Naive thymus-derived CD4-positive, alpha-beta T cell (primary cell): ENCODE results near the gene ERGIC1. TPM values are rescaled to one million over a fixed set of nuclear protein-coding genes. Genes with fewer than 3 reads are reported as not detected.
"Not testable (repeated sequence)": the region's sequence is repeated elsewhere in the genome, so short reads cannot be mapped to it uniquely, and the experiment has no call there.

ENCODE experiments used
- ATAC-seq: fragments of 150-1000 bp; cut with Tn5 transposase; 2 replicates; pipeline ENCODE4 v1.10.0; 2021; ENCODE audit warnings: mild to moderate bottlenecking, moderate library complexity
- CTCF ChIA-PET: fragments of 350-600 bp; sonication (Branson Sonifier 250); formaldehyde crosslinking; loops from one replicate; lab custom pipeline; 2021; ENCODE audit warnings: antibody characterized with exemption; lab: Charles Lee
- POLR2A ChIA-PET: fragments of 350-600 bp; sonication (Branson Sonifier 250); formaldehyde crosslinking; loops from one replicate; lab custom pipeline; 2021; ENCODE audit warnings: antibody characterized with exemption, inconsistent platforms; lab: Charles Lee
- DNase-seq, 9 donors: peaks; one replicate each; pipeline versions ENCODE4 v3.0.0 to v3.0.0-alpha.2; 2020 to 2022; ENCODE audit warnings: mixed read lengths in 1 of 9
- H3K27ac ChIP-seq: one replicate; pipeline ENCODE4 v1.7.0; 2013; ENCODE audit warnings: mild to moderate bottlenecking, low read depth, low read length, moderate library complexity
- H3K27me3 ChIP-seq, 2 donors: one replicate each; pipeline ENCODE4 v1.7.0; 2013; ENCODE audit warnings: low read length in 2 of 2, mild to moderate bottlenecking in 2 of 2, moderate library complexity in 2 of 2; ENCODE audit not compliant: control insufficient read depth in 2 of 2, insufficient read depth in 2 of 2
- H3K36me3 ChIP-seq, 3 experiments: 1 replicate in 2 of 3; 2 replicates in 1 of 3; pipeline ENCODE4 v1.7.0; 2013; ENCODE audit warnings: low read length in 3 of 3, mild to moderate bottlenecking in 3 of 3, moderate library complexity in 1 of 3; ENCODE audit not compliant: insufficient read depth in 3 of 3, control insufficient read depth in 2 of 3
- H3K4me1 ChIP-seq, 2 donors: one replicate each; pipeline ENCODE4 v1.7.0; 2013; ENCODE audit warnings: low read length in 2 of 2, mild to moderate bottlenecking in 2 of 2, moderate library complexity in 1 of 2; ENCODE audit not compliant: control insufficient read depth in 2 of 2, insufficient read depth in 2 of 2
- H3K4me3 ChIP-seq: 2 replicates; pipeline ENCODE4 v1.7.0; 2013; ENCODE audit warnings: mild to moderate bottlenecking, low read length
- H3K9me3 ChIP-seq, 3 experiments: 1 replicate in 2 of 3; 2 replicates in 1 of 3; pipeline ENCODE4 v1.7.0; 2013; ENCODE audit warnings: low read length in 3 of 3; ENCODE audit not compliant: control insufficient read depth in 2 of 3
- H3K27ac Mint-ChIP-seq, 9 donors: one replicate each; pipeline ENCODE4 v1.8.0; 2020 to 2022; ENCODE audit warnings: mixed read lengths in 9 of 9, mild to moderate bottlenecking in 8 of 9, moderate library complexity in 5 of 9, inconsistent platforms in 2 of 9
- H3K27me3 Mint-ChIP-seq, 5 donors: one replicate each; pipeline ENCODE4 v1.8.0; 2021 to 2022; ENCODE audit warnings: mixed read lengths in 5 of 5, mild to moderate bottlenecking in 1 of 5
- H3K36me3 Mint-ChIP-seq, 5 donors: one replicate each; pipeline ENCODE4 v1.8.0; 2020 to 2022; ENCODE audit warnings: mixed read lengths in 5 of 5, mild to moderate bottlenecking in 3 of 5, inconsistent platforms in 1 of 5
- H3K4me1 Mint-ChIP-seq, 7 donors: one replicate each; pipeline ENCODE4 v1.8.0; 2020 to 2022; ENCODE audit warnings: mixed read lengths in 7 of 7, mild to moderate bottlenecking in 3 of 7, inconsistent platforms in 1 of 7
- H3K4me3 Mint-ChIP-seq, 10 donors: one replicate each; pipeline ENCODE4 v1.8.0; 2020 to 2022; ENCODE audit warnings: mild to moderate bottlenecking in 10 of 10, mixed read lengths in 10 of 10, moderate library complexity in 6 of 10, inconsistent platforms in 2 of 10
- H3K9me3 Mint-ChIP-seq, 11 donors: one replicate each; pipeline ENCODE4 v1.8.0; 2020 to 2022; ENCODE audit warnings: mixed read lengths in 11 of 11, mild to moderate bottlenecking in 4 of 11, inconsistent platforms in 1 of 11, moderate library complexity in 1 of 11
- intact Hi-C, 2 donors: fragments of 100-400 bp; cut with micrococcal nuclease; formaldehyde crosslinking; loops; one replicate each; pipeline ENCODE4 v1.15.1; 2023
- polyA plus RNA-seq, 2 donors: library from polyadenylated mRNA; unstranded; fragments of 300-500 nt; fragmentation: Illumina TruSeq; gene quantifications; one replicate each; pipeline ENCODE4 v1.2.3, GENCODE V29; 2021
- total RNA-seq, 6 experiments: library from RNA in 5 of 6; stranded (reverse) in 5 of 6; gene quantifications; 1 replicate in 5 of 6; 2 replicates in 1 of 6; pipeline ENCODE4 v1.2.3 and lab custom pipeline; 2021 to 2026

ERGIC1 gene, protein sequence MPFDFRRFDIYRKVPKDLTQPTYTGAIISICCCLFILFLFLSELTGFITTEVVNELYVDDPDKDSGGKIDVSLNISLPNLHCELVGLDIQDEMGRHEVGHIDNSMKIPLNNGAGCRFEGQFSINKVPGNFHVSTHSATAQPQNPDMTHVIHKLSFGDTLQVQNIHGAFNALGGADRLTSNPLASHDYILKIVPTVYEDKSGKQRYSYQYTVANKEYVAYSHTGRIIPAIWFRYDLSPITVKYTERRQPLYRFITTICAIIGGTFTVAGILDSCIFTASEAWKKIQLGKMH
- 10 to 100 TPM; 44.4 to 71.3 (median 53.5) TPM for total RNA-seq
- 10 to 100 TPM; 18.3 to 18.9 TPM for polyA plus RNA-seq
- 77.9 reads per million, percentile 80 among the genes with 10 or more reads in this experiment for total RNA-seq (lab: John Stamatoyannopoulos, UW)

DNA sequence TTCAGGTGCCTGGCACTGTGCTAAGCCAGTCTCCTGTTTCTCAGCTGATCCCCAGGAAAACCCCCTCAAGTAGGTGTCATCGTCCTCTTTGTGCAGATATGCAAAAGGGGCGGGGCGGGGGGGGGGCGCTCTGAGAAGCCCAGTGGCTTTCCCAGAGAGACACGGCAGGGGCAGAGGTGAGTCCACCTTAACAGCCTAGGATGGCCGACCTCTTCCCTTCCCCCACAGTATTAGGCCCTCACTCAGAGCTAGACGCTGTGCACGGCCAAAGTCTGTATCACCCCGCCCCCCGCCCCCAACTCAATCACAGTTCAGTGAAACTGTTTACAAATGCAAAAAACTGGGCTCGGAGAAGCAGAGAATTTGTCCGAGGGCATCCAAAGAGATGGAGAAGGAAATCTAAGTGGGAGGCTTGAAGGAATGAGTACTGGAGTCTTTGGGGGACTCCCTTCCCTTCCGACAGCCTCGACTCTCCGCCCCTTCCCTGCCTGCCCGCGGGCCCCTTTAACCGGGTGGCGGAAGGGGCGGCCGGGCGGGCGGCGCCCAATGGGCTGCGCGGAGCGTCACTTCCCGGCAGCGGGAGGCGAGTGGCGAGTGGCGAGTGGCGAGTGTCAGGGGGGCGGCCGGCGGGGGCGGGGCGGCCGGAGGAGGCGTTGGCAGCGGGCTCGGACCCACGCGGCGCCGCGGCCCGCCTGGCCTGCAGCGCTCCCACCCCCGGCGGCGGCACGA is at the start of gene ERGIC1:
Gene ERGIC1, plus strand, starts transcription at position 566 of the 729 bp plus-strand sequence. Its CDS starts 163 bp downstream, at position 729.
- Histone ChIP-seq H3K4me3 (peak within 1 kb of the TSS; percentile 68), H3K9me3 (no peaks in the 10 kb centered on the region), H3K4me1 (peaks cover 23 to 38% of the 10 kb centered on the region in 2 donors), H3K27ac (peak within 1 kb of the TSS; percentile 87), H3K36me3 (no peaks in the 10 kb centered on the region), H3K27me3 (no peaks in the 10 kb centered on the region)
- H3K9me3 Mint-ChIP-seq, result no peaks in the 10 kb centered on the region
- intact Hi-C loops, result loop anchor here (1.0 to 10.0 kb wide), 9 partner anchors 27 to 223 kb away; partner anchors contain the start of genes RPL26L1 (in 2 of the 2) and CREBRF (in 1 of the 2)
- H3K4me1 Mint-ChIP-seq, result peaks cover 25 to 50% (median 40%) of the 10 kb centered on the region in 7 donors
- ATAC-seq (peak; percentile 87), DNase-seq (peak; percentile 49 to 84 (median 58))
- H3K36me3 Mint-ChIP-seq, result no peaks in the 10 kb centered on the region
- peak within 1 kb of the TSS; percentile 85 to 93 (median 90) for H3K4me3 Mint-ChIP-seq
- CTCF ChIA-PET, result interaction anchor here (1.0 kb wide), 1 partner anchor 27 kb away, joined by 3 read pairs; no protein-coding TSS in a partner anchor
- peak within 1 kb of the TSS; percentile 87 to 97 (median 94) for H3K27ac Mint-ChIP-seq
- POLR2A ChIA-PET, result interaction anchor here (1.9 to 5.3 kb wide), 2 partner anchors 62 to 69 kb away, joined by 6 to 61 read pairs; partner anchors contain the start of gene DUSP1
- H3K27me3 Mint-ChIP-seq, result no peaks in the 10 kb centered on the region

DNA sequence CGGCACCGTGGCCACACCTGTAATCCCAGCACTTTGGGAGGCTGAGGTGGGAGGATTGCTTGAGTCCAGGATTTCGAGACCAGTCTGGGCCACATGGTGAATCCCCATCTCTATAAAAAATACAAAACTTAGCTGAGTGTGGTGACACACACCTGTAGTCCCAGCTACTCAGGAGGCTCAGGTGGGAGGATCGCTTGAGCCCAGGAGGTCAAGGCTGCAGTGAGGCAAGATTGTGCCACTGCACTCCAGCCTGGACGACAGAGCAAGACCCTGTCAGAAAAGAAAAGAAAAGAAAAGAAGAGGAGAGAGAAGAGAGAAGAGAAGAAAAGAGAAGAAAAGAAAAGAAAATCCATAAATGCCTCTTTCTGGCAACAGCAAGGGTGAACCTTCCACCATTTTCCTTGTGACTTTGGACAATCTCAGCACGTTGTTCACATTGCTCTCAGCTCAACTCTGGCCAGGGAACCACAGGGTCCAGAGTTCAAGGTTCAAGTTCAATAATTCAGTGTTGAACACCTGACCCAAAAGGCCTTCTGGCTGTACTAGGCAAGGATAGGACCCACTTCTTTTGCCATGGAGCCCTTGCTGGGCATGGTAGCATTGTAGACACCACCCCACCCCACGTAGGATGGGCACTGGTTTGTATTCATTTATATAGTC is 48.5 kb upstream of the ERGIC1 start:
- DNase-seq (no peak), ATAC-seq (no peak)
- Histone ChIP-seq H3K4me1 (no peaks in the 10 kb centered on the region), H3K27me3 (no peaks in the 10 kb centered on the region), H3K27ac (no peak overlapping the region), H3K9me3 (no peaks in the 10 kb centered on the region), H3K4me3 (no peak overlapping the region), H3K36me3 (no peaks in the 10 kb centered on the region)
- H3K9me3 Mint-ChIP-seq, result no peaks in the 10 kb centered on the region
- H3K27me3 Mint-ChIP-seq, result peaks cover 0 to 3% (median 0%) of the 10 kb centered on the region in 5 donors
- H3K36me3 Mint-ChIP-seq, result peaks cover 0 to 4% (median 0%) of the 10 kb centered on the region in 5 donors
- H3K27ac Mint-ChIP-seq, result peak overlapping the region in 1 of 9 donors; percentile 69
- H3K4me3 Mint-ChIP-seq, result no peak overlapping the region
- intact Hi-C loops, result no loop called here
- no peaks in the 10 kb centered on the region for H3K4me1 Mint-ChIP-seq
- POLR2A ChIA-PET, result interaction anchor here (1.3 kb wide), 1 partner anchor 10 kb away, joined by 3 read pairs; no protein-coding TSS in a partner anchor
- CTCF ChIA-PET, result no interaction called here

DNA sequence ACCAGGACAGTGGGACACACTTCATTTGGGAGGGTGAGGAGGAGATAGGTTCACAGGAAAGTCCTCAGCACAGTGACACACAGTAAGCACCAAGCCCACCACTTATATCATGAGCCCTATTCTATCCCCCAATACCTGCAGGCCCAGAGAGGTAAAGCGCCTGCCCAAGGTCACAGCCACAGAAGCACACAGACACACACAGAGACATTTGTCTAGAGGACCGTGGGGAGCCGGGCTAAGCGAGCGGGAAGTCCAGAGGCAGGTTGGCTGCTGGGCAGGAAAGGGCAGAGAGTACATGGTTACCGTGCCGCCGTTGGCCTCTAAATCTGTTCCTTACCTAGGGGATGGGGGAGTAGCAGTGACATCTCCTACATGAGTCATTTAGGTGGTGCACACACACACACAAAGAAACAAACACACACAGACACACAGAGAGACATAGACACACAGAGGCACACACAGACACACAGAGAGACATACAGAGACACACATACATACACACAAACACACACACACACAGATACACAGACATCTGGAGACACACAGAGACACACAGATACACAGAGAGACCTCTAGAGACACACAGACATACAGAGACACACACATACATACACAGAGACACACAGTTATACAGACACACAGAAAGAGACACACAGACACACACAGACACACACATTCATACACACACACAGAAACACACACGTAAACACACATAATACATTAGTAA is 47.2 kb upstream of the ERGIC1 start:
- ChIA-PET POLR2A (no interaction called here), CTCF (interaction anchor here (1.0 kb wide), 1 partner anchor 14 kb away, joined by 4 read pairs; no protein-coding TSS in a partner anchor)
- H3K36me3 ChIP-seq, result no peaks in the 10 kb centered on the region
- intact Hi-C loops, result no loop called here
- H3K27me3 Mint-ChIP-seq, result peaks cover 0 to 3% (median 0%) of the 10 kb centered on the region in 5 donors
- H3K4me3 Mint-ChIP-seq, result no peak overlapping the region
- no peak overlapping the region for H3K27ac Mint-ChIP-seq
- H3K27ac ChIP-seq, result no peak overlapping the region
- DNase-seq (no peak), ATAC-seq (no peak)
- no peaks in the 10 kb centered on the region for H3K4me1 Mint-ChIP-seq
- H3K27me3 ChIP-seq, result no peaks in the 10 kb centered on the region
- no peaks in the 10 kb centered on the region for H3K4me1 ChIP-seq
- no peaks in the 10 kb centered on the region for H3K9me3 Mint-ChIP-seq
- no peaks in the 10 kb centered on the region for H3K9me3 ChIP-seq
- H3K4me3 ChIP-seq, result no peak overlapping the region
- peaks cover 0 to 4% (median 0%) of the 10 kb centered on the region in 5 donors for H3K36me3 Mint-ChIP-seq

DNA sequence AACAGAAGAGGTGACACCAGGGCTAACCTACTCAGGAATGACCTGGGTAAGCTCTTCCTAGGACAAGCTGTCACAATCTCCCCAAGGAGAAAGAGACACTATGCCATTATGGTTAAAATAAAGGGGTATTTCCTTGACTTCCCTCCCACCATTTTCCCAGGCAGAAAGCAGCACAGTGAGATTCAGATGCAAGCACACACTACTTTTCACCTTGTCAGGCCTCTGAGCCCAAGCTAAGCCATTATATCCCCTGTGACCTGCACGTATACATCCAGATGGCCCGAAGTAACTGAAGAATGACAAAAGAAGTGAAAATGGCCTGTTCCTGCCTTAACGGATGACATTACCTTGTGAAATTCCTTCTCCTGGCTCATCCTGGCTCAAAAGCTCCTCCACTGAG is 46.5 kb upstream of the ERGIC1 start:
- H3K4me1 Mint-ChIP-seq, H3K27ac ChIP-seq, H3K4me3 Mint-ChIP-seq, H3K27me3 Mint-ChIP-seq, H3K4me1 ChIP-seq, DNase-seq, H3K9me3 ChIP-seq, ATAC-seq, H3K36me3 Mint-ChIP-seq, POLR2A ChIA-PET, H3K27me3 ChIP-seq, H3K36me3 ChIP-seq, H3K9me3 Mint-ChIP-seq, intact Hi-C loops, H3K4me3 ChIP-seq: not testable (repeated sequence)
- CTCF ChIA-PET, result interaction anchor here (1.0 kb wide), 1 partner anchor 15 kb away, joined by 4 read pairs; no protein-coding TSS in a partner anchor
- peak overlapping the region in 2 of 9 donors; percentile 38 to 48 for H3K27ac Mint-ChIP-seq

DNA sequence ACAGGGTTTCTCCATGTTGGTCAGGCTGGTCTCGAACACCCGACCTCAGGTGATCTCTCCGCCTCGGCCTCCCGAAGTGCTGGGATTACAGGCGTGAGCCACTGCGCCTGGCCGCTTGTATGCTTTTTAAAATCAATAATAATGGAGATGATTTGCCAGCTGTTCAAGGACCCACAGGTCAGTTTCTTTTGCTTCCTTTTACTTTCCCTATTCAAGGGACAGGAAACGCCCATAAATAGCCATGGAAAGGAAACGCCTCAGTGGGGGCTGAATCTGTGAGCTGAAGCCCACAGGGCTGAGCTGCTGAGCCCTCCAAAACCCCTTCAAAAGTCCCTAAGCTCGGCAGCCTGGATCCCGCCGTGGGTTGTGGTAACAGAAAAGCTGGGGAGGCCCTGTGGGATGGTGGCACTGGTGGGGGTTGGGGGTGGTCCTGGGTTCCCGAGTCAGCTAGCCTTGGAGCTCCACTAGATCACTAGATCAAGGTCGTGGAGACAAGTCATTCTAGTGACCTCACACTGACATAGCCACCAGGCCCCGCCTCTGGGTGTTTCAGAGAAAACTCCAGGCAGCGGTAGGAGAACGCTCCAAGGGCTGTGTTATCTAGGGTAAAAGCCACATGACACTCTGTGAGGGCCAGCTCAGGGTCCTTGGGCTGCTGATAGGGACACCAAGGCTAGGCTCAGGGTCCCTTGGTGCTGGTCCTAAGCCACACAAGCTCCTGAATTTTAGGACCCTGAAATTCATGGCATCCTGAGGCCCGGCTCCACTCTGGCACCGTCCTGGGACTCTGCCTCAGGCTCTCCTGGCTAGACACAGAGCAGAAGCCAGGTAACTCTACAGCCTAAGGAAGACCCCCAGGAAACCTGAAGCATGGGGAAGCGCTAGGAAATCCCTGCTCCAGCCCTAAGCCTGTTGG is 45.0 kb upstream of the ERGIC1 start:
- no peaks in the 10 kb centered on the region for H3K4me1 ChIP-seq
- no peaks in the 10 kb centered on the region for H3K9me3 ChIP-seq
- no peaks in the 10 kb centered on the region for H3K9me3 Mint-ChIP-seq
- no peaks in the 10 kb centered on the region for H3K36me3 ChIP-seq
- H3K36me3 Mint-ChIP-seq, result no peaks in the 10 kb centered on the region
- no peak overlapping the region for H3K4me3 ChIP-seq
- H3K27ac Mint-ChIP-seq, result no peak overlapping the region
- peaks cover 0 to 6% (median 0%) of the 10 kb centered on the region in 7 donors for H3K4me1 Mint-ChIP-seq
- ChIA-PET POLR2A (interaction anchor here (0.9 to 1.4 kb wide), 4 partner anchors 11 to 24 kb away, joined by 3 to 4 read pairs (median 4); no protein-coding TSS in a partner anchor), CTCF (interaction anchor here (1.6 kb wide), 1 partner anchor 74 kb away, joined by 3 read pairs; no protein-coding TSS in a partner anchor)
- no peak overlapping the region for H3K27ac ChIP-seq
- no peak overlapping the region for H3K4me3 Mint-ChIP-seq
- H3K27me3 Mint-ChIP-seq, result no peaks in the 10 kb centered on the region
- DNase-seq (no peak), ATAC-seq (peak; percentile 69)
- intact Hi-C loops, result no loop called here
- no peaks in the 10 kb centered on the region for H3K27me3 ChIP-seq
